ENCODE measurements around the gene YBX3.

DNA sequence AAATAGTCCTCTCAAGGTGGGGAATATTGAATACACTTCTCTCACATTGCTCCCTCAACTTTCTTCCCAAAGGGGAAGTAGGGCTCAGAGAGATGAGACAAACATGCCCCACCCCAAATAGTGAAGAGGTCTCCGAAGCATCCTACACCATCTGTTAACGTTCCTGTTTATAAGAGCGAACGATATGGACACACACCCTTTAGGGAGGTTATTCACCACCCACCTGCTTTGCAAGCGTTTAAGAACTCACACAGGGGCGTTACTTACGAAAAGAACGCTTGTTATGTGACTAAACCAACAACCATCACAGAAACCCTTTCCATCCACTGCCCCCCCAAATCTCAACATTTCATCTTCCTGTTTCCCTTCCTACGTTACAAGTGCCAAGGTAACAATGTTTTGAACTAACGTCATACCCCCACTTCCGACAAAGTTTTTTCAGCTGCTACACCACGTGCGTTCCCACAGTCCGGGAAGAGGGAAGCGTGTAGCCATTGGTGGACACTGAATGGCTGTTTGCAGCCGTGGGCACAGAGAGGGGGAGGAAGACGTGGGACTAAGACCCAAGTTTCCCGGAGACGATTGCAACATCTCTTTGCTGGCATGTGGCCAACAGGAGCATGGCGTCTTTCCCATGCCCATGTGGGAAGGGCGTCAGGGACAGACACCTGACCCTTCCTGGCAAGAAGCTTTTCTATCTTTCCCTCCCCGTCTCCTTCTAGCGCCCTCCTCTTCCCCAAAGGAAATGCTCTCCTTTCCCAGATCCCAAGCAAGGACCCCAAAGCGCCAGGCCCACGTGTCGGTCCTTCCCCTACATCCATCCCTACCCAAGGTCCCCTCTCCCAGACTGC lies 1.2 kb downstream of the YBX3 start:
- TF ChIP-seq, protein P1, sequence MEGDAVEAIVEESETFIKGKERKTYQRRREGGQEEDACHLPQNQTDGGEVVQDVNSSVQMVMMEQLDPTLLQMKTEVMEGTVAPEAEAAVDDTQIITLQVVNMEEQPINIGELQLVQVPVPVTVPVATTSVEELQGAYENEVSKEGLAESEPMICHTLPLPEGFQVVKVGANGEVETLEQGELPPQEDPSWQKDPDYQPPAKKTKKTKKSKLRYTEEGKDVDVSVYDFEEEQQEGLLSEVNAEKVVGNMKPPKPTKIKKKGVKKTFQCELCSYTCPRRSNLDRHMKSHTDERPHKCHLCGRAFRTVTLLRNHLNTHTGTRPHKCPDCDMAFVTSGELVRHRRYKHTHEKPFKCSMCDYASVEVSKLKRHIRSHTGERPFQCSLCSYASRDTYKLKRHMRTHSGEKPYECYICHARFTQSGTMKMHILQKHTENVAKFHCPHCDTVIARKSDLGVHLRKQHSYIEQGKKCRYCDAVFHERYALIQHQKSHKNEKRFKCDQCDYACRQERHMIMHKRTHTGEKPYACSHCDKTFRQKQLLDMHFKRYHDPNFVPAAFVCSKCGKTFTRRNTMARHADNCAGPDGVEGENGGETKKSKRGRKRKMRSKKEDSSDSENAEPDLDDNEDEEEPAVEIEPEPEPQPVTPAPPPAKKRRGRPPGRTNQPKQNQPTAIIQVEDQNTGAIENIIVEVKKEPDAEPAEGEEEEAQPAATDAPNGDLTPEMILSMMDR (IDR thresholded peaks at IDR 0.05): no peak
- no peak for TF ChIP-seq POLR2A (IDR thresholded peaks at IDR 0.05)

All from testis (tissue), 2 donors.